ENCODE data around the gene ABTB2. TPM values are rescaled to one million over a fixed set of nuclear protein-coding genes. Genes with fewer than 3 reads are reported as not detected.
A peak's percentile ranks its signal among the peaks of the same experiment; 100 is the strongest.

ABTB2 gene
- total and polyA plus RNA-seq, 2 of the 8 experiments (the other 6 are each of a cell fraction or from before 2014, with no cell fraction given): 7.7 to 10.2 TPM

GRCh38 chr11:34105079-34105956 lies 252.5 kb downstream of the ABTB2 start, which contains the start of gene NAT10 (continued):
- TF ChIP-seq CREB1 (IDR thresholded peaks at IDR 0.05) (peak; percentile 99), POLR2AphosphoS5 (IDR thresholded peaks at IDR 0.05; ENCODE audit: low read depth, low read length) (peak; percentile 100), CHD2 (IDR thresholded peaks at IDR 0.05; ENCODE audit: low read length) (peak; percentile 83; the same call in 1 of the 2 replicates), NANOG (IDR thresholded peaks at IDR 0.05; ENCODE audit: insufficient read depth, low read depth, low read length, poor library complexity, severe bottlenecking) (no peak), MAFK (IDR thresholded peaks at IDR 0.05; ENCODE audit: low read depth, low read length) (no peak)
- TF ChIP-seq, protein P1, sequence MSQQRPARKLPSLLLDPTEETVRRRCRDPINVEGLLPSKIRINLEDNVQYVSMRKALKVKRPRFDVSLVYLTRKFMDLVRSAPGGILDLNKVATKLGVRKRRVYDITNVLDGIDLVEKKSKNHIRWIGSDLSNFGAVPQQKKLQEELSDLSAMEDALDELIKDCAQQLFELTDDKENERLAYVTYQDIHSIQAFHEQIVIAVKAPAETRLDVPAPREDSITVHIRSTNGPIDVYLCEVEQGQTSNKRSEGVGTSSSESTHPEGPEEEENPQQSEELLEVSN (IDR thresholded peaks at IDR 0.05): peak; percentile 46
